EH (cell line): Measurements from ENCODE around the gene HSPA12A.

Source experiments
- DNase-seq: peaks from one replicate; pipeline ENCODE4 v3.0.0-alpha.2; 2015; ENCODE audit warnings: low read depth

Gene HSPA12A

GRCh38 chr10:116743266-116744064 lies 1.1 kb upstream of the HSPA12A start:
- no peak for DNase-seq

- DNase-seq = peak; percentile 40
Observed at GRCh38 chr10:116741391-116742351, 695 bp downstream of the HSPA12A start.

DNA sequence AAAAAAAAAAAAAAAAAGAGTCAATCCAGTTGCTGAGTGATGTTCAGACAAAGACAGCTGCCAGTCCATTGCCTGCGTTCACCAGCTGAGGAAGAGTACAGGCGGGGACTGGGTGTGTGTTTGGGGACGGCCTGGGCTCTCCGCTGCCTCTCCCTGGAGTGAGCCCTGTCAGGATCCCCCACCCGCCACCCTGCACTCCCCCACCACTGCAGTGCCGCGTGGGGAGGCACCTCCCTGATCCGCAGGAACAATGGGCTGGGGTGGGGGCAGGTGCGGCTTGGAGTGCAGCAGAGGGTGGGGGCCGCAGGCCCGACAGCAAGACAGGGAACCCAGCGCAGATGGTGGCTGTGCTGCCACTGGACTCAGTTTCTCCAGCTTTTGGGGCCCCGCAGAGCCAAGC lies 1.4 kb downstream of the HSPA12A start:
- no peak for DNase-seq

GRCh38 chr10:116738339-116738738 lies 4.0 kb downstream of the HSPA12A start:
- DNase-seq = no peak

DNA sequence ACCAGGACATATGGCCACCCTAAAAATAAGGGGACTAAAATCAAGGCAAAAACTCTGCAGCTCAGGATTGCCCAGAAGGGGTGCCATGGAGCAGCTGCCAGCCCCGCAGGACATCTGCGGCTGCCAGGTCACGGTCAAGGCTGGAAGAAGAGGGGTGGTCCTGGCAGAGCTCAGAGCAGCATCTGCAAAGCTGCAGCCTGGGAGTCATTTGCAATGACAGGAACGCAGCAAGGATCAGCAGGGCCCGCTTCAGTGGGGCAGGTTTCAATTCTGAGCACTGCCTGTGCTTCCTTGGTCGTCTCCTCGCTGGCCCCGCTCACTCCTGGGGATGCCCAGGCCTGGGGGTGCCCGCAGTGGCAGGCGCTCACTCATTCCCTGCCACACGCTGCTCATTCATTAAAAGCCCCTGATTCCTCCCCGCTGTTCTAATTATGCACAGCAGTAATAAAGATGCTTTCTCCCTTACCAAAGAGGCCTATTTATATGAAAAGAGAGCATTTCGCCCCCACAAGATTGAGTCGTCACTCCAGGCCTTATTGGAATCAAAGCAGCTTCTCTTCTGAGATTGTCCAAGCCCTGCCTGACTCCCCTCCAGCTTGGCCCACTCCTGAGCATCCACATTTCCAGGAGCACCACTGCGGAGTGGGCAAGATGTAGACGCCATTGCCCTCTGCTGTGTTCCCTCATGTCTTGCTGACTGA lies 4.6 kb downstream of the HSPA12A start:
- no peak for DNase-seq

DNA sequence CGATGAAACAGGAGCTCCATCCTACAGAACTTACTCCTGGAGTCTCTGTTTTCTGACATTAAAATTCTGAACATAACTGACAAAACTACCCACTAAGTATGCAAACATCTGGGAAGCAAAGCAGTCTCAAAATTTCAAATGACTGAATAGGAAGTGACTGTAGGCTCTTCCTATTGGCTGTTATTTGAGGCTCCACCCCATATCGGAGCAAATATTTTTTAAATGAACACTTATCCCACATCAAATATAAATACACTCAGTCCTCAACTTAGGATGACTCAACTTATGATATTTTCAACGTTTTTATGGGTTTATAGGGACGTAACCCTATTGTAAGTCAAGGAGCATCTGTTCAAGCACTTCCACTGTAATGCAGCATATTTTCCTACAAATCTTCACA lies 8.8 kb downstream of the HSPA12A start:
- peak; percentile 86 for DNase-seq

DNA sequence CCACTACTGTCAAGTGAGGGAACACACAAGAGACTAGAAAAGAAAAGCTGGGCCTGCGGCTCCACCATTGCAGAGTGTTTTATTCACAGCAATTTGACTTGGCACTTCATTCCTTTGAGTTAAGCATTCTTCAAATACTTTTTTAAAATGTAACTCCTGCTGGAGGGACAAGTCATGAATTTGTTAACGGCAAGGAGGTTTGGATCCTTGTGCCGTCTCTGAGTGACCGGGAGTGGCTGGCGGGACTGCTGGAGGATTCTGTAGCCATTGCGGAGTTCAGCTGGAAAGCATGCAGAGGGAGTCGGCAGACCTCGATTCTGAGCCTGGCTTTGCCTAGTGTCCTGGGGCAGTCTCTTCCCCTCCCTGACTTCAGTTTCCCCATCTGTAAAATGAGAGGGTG lies 9.8 kb downstream of the HSPA12A start:
- DNase-seq = peak; percentile 70

DNA sequence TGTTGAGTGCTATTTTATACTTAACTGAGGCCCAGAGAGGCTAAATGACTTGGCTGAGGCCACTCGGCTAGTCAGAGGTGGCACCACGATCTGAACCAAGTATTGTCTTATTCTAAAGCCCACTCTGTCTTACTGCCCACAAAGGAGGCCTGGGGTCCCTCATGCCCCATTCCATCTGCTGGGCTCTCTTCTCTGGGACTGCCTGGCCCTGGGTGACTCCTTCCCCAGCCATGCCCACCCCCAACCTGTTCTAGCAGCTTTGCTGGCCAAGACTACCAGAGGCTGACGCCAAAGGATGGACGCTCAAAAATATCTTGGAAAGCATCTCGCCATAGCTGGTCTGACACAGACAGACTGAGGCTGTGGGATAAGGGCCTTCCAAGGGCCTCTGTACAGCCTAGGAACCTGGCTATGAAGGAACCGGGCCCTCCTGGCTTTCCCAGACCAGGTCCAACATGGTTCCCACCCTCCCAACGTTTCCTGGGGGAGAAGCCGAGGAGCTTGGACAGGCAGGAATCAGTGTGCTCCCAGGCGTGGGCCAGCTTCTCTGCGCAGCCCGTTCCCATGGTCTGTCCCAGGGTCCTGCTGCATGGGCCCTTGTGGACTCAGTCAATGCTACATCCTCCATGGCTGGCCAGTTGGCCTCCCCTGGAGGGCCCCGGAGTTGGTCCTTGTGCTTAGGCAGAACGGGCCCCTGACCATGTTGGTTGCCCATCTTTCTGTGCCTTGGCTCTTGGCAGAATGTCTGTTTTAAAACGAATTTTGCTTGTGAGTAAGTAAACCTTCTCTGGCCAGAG lies 11.7 kb downstream of the HSPA12A start:
- DNase-seq = no peak

DNA sequence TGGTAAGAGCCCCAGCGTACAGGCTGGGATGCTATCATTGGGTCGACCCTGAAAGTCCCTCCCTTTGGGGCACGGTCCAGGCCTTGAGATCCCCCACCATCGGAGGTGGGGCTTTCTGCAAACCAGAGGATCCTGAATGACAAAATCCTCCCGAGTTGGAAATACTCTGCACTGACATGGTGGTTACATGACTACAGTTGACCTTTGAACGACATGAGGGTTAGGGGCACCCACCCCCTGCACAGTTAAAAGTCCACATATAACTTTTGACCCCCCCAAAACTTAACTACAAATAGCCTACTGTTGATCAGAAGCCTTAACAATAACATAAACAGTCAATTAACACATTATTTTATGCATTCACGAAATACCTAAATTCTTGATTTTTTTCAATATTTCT lies 13.1 kb downstream of the HSPA12A start:
- DNase-seq = no peak

- DNase-seq = peak; percentile 64
Observed at GRCh38 chr10:116728526-116729096, 13.8 kb downstream of the HSPA12A start.

GRCh38 chr10:116723428-116724281 lies 18.7 kb downstream of the HSPA12A start:
- no peak for DNase-seq

DNA sequence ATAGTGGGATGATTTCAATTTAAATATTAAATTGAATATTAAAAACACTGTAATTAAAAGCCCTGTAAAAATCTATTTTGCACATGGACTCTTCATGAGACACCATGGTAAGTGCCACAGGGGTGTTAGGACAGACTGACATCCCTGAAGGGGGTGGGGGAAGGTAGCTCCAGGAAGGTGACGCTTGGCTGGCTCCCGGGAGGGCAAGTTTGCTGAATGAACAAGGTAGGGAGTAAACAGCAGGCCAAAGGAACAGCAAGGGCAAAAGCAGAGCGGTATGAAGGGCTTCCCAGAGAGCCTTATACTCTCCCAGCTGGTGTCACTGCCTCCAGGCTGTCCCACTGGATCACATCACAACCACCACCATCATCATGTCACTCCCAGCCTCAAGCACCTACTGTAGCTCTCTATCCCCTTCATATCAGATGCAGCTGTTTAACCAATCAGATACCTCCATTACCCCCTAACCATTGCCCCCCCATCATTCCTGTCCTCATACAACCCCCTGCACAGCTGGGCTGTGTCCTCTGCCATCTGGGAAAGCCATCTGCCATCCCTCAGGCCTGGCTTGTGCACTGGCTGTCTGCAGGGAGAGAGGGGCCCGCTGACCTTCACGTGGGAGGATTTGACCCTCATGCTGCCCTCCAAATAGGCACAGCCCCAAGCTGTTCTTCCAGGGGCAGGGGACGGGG lies 19.5 kb downstream of the HSPA12A start:
- DNase-seq = no peak

- peak; percentile 49 for DNase-seq
Observed at GRCh38 chr10:116721547-116722392, 20.6 kb downstream of the HSPA12A start.

DNA sequence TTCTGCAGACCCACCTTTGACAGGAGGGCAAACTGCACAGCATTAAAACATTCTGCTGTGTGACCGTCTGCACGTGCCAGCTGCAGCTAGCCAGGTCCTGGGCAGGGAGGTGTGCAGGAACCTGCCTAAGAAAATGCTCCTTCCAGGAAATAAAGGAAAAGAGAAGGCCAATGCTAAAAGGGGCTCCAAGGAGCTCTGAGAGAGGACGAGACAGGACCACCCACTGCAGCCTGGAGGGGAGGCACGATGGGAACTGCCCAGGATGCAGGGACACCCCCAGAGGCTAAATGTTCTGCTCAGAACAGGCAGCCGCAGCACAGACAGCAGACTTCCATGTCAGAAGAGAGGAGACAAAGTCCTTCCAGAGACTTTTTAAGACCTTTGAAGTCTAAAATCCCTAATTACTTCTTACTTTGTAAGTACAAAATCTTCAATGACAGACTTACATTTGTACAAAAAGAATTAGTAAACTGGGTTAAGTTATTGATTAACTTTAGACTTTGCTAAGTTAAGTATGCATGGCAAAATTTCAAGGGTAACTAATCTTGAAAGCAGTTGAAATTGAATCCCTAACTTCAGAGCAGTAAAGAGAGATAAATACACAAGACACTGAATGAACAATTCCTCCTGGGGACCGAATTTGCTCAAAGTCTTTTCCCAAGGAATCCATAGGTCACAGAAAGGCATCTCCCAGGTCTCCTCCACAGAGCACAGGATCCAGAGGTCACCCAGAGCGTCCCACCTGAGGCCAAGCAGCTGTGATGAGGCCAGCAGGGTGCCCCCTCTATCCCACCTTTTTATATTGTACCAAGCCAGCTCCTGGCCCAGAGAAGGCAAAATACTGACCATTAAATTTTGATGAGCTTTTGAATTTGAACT lies 21.5 kb downstream of the HSPA12A start:
- no peak for DNase-seq

- no peak for DNase-seq
Observed at GRCh38 chr10:116720241-116720643, 22.1 kb downstream of the HSPA12A start.

GRCh38 chr10:116719804-116720203 lies 22.6 kb downstream of the HSPA12A start:
- peak; percentile 27 for DNase-seq

DNA sequence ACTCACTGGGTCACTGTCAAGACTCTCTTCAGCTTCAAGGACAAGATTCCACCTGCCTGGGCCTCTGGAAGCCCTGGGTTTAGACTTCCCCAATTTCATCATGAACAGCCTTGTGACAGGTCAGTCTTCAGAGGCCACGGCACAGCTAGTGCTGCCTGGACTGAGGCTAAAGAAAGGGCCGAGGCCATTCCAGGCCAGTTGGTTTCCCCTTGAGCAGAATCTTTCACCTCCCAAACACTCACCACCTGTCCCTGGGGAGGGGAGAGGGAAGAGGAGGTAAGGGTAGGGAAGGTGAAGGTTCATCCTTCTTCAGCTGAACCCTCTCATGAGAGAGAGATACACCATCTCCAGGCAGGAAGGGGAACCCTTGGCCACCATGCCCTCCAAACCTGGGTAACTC lies 24.3 kb downstream of the HSPA12A start:
- no peak for DNase-seq

DNA sequence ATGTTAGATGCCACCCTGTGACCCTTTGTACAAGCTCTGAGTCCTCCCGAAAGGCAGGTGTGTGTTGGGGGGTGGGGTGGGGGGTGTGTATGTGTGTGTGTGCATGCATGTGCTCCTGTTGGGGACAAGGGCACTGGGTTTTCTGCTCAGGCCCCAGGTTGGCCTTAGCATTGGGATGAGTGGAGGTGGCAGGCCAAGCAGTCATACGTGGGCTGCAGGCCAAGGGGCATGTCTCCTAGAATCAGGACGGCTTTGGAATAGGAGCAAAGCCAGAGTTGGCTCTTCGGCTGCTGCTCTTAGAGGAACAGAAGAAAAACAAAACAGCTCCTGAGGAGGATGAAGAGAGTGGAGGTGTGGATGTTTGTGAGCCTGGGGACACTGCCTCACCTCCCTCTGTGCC lies 26.0 kb downstream of the HSPA12A start:
- no peak for DNase-seq
